Endothelial cell of umbilical vein (primary cell): ENCODE data around the gene LRP6. TPM values are rescaled to one million over a fixed set of nuclear protein-coding genes. Genes with fewer than 3 reads are reported as not detected.

Experiments used
- BruUV-seq: library from RNA; stranded (reverse); fragments of 400-500 nt; replicated peaks from 2 replicates; lab custom pipeline; 2021; lab: Mats Ljungman, UMichigan
- CTCF ChIA-PET: fragments of 300-600, 350-600 bp; sonication (Branson Sonifier 250); formaldehyde crosslinking; loops from one replicate; lab custom pipeline; 2021; ENCODE audit warnings: antibody characterized with exemption, inconsistent platforms; lab: Charles Lee
- POLR2A ChIA-PET: fragments of 300-600, 350-600 bp; sonication (Branson Sonifier 250); formaldehyde crosslinking; loops from one replicate; lab custom pipeline; 2021; ENCODE audit warnings: antibody characterized with exemption, inconsistent platforms; lab: Charles Lee
- DNase-seq: peaks from one replicate; pipeline ENCODE4 v3.0.0-alpha.2; 2011; ENCODE audit warnings: low read depth, low spot score
- FAIRE-seq: peaks from 2 replicates; lab custom pipeline; 2011; peaks lifted over from hg19 to GRCh38; lab: Jason Lieb, UNC
- H2AFZ ChIP-seq: 2 replicates; pipeline ENCODE4 v1.6.0; 2012; ENCODE audit warnings: low read depth, low read length, control low read depth, inconsistent platforms
- H3K27ac ChIP-seq: 2 replicates; pipeline ENCODE4 v1.5.1; 2011; ENCODE audit warnings: low read depth, mild to moderate bottlenecking, control low read depth, low read length, moderate library complexity; ENCODE audit not compliant: insufficient read depth
- H3K27me3 ChIP-seq, 2 experiments: 2 replicates each; pipeline versions ENCODE4 v1.6.0 to v1.6.1; 2011; ENCODE audit warnings: low read length in 2 of 2, mixed read lengths in 1 of 2; ENCODE audit not compliant: control insufficient read depth in 2 of 2, insufficient read depth in 2 of 2
- H3K36me3 ChIP-seq, 2 experiments: 2 replicates in 1 of 2; 3 replicates in 1 of 2; pipeline ENCODE4 v1.5.1; 2011; ENCODE audit warnings: low read length in 2 of 2, mild to moderate bottlenecking in 1 of 2, moderate library complexity in 1 of 2; ENCODE audit not compliant: control insufficient read depth in 2 of 2, insufficient read depth in 2 of 2; ENCODE audit errors: extremely low read depth in 1 of 2
- H3K4me1 ChIP-seq: 3 replicates; pipeline ENCODE4 v1.5.1; 2011; ENCODE audit warnings: mild to moderate bottlenecking, low read length; ENCODE audit not compliant: control insufficient read depth, insufficient read depth; ENCODE audit errors: extremely low read depth
- H3K4me2 ChIP-seq: 2 replicates; pipeline ENCODE4 v1.6.1; 2011; ENCODE audit warnings: low read length, control low read depth, mixed read lengths; ENCODE audit not compliant: insufficient read depth
- H3K4me3 ChIP-seq, 3 experiments: fragments of 200-600 bp in 1 of 3; sonication (generic), shearing (Covaris generic) in 1 of 3; replicated peaks in 1 of 3; 2 replicates each; pipeline ENCODE4 v1.5.1; 2011 to 2016; ENCODE audit warnings: control low read depth in 3 of 3, low read length in 3 of 3, mild to moderate bottlenecking in 2 of 3, inconsistent platforms in 1 of 3, low read depth in 1 of 3, moderate library complexity in 1 of 3; ENCODE audit not compliant: insufficient read depth in 1 of 3
- H3K79me2 ChIP-seq: 2 replicates; pipeline ENCODE4 v1.6.0; 2012; ENCODE audit warnings: low read length, inconsistent platforms; ENCODE audit not compliant: control insufficient read depth, insufficient read depth
- H3K9ac ChIP-seq: replicated peaks from 2 replicates; pipeline ENCODE3; 2011; ENCODE audit warnings: low read length, control low read depth; ENCODE audit not compliant: insufficient read depth; ENCODE audit errors: extremely low read depth
- H3K9me1 ChIP-seq: replicated peaks from 3 replicates; pipeline ENCODE4 v1.6.0; 2011; ENCODE audit warnings: mild to moderate bottlenecking, low read length; ENCODE audit not compliant: control insufficient read depth, insufficient read depth; ENCODE audit errors: extremely low read depth
- H3K9me3 ChIP-seq: replicated peaks from 2 replicates; pipeline ENCODE4 v1.5.1; 2012; ENCODE audit warnings: low read length, inconsistent platforms; ENCODE audit not compliant: control insufficient read depth, insufficient read depth
- H4K20me1 ChIP-seq: replicated peaks from 2 replicates; pipeline ENCODE3; 2011; ENCODE audit warnings: mild to moderate bottlenecking, low read length; ENCODE audit not compliant: control insufficient read depth, insufficient read depth; ENCODE audit errors: extremely low read depth
- EZH2 ChIP-seq: IDR thresholded peaks from 2 replicates; pipeline ENCODE4 v1.6.1; 2012; ENCODE audit warnings: borderline replicate concordance, low read depth, mild to moderate bottlenecking, moderate library complexity, low read length, inconsistent platforms; ENCODE audit not compliant: severe bottlenecking
- FOS ChIP-seq: IDR thresholded peaks from 2 replicates; pipeline ENCODE4 v1.6.1; 2011; ENCODE audit warnings: mild to moderate bottlenecking, low read length, moderate library complexity, borderline replicate concordance; ENCODE audit not compliant: insufficient read depth
- GATA2 ChIP-seq: IDR thresholded peaks from 2 replicates; pipeline ENCODE4 v1.7.0; 2011; ENCODE audit warnings: low read depth, mild to moderate bottlenecking, moderate library complexity, mixed read lengths, low read length; ENCODE audit not compliant: insufficient read length, insufficient read depth
- JUN ChIP-seq: IDR thresholded peaks from 2 replicates; pipeline ENCODE4 v1.6.1; 2011; ENCODE audit warnings: borderline replicate concordance, low read depth; ENCODE audit not compliant: insufficient read length, insufficient read depth
- MYC ChIP-seq: IDR thresholded peaks from one replicate; pipeline ENCODE4 v1.6.1; 2011; ENCODE audit warnings: mild to moderate bottlenecking, low read depth, low read length
- POLR2A ChIP-seq: IDR thresholded peaks from 2 replicates; pipeline ENCODE4 v1.6.1; 2012; ENCODE audit warnings: low read depth, mild to moderate bottlenecking, control low read depth, low read length
- POLR2AphosphoS5 ChIP-seq: IDR thresholded peaks from 2 replicates; pipeline ENCODE4 v1.6.1; 2012; ENCODE audit warnings: low read depth, mild to moderate bottlenecking, control low read depth, low read length, moderate library complexity; ENCODE audit not compliant: insufficient read depth
- dilution Hi-C: fragments of 300-500 bp; cut with MboI; formaldehyde crosslinking; loops from one replicate; pipeline ENCODE4 v1.15.0; 2019; ENCODE audit warnings: low sequenced_read_pairs; ENCODE audit not compliant: extremely low pct_ligation_motif_present
- intact Hi-C: fragments of 100-400 bp; cut with micrococcal nuclease; formaldehyde crosslinking; loops from one replicate; pipeline ENCODE4 v1.10.0; 2022
- polyA plus RNA-seq, 4 experiments: library from polyadenylated mRNA; depleted of rRNA in 3 of 4; stranded (reverse) in 3 of 4; unstranded in 1 of 4; fragments of >200 nt; gene quantifications; 2 replicates each; pipeline versions ENCODE4 v1.2.1 to v1.2.3, GENCODE V29; 2011 to 2012; ENCODE audit warnings: missing spikeins in 1 of 4
- total RNA-seq: library from RNA; stranded (reverse); gene quantifications from 2 replicates; pipeline ENCODE4 v1.2.3, GENCODE V29; 2021
- TF ChIP-seq, protein P1 (sequence below): IDR thresholded peaks from 2 replicates; pipeline ENCODE4 v1.6.1; 2011; ENCODE audit not compliant: insufficient read depth, insufficient read length
- TF ChIP-seq, protein P2 (sequence below), 2 donors: IDR thresholded peaks; 1 replicate in 1 of 2; 2 replicates in 1 of 2; pipeline ENCODE4 v1.5.1; 2011; ENCODE audit warnings: low read length in 2 of 2, mild to moderate bottlenecking in 2 of 2, moderate library complexity in 2 of 2, control low read depth in 1 of 2, inconsistent platforms in 1 of 2, low read depth in 1 of 2; ENCODE audit not compliant: insufficient read depth in 1 of 2; ENCODE audit errors: extremely low read depth in 1 of 2

The LRP6 gene
- total and polyA plus RNA-seq, 2 donors (not counting 3 experiments of a cell fraction or from before 2014, with no cell fraction given) = 28.5 to 41.7 TPM

DNA sequence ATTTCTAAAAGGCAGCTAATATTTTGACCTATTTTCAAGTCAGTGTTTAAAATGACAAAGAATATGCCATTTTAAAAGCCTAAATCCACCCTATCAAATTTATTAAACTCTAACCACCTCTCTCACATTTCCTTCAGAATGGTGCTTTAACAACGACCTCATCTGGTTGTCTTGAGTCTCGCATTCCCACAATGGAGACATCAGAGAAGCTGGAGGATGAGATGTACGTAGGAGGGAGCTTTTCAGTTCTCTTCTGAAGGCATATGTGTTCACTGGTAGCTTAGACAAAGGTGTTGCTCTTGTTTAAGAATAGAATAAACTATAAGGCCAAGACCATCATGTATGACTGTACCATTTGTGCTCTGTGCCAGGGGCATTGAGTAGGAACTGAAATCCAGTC lies 113.2 kb downstream of the LRP6 start:
- no TSS peak for BruUV-seq
- no peak overlapping the region for H3K4me2 ChIP-seq
- H3K4me3 ChIP-seq = no peak overlapping the region
- H3K9me3 ChIP-seq = no peaks in the 10 kb centered on the region
- peaks cover 1 to 9% of the 10 kb centered on the region in 2 experiments for H3K36me3 ChIP-seq
- H4K20me1 ChIP-seq = no peaks in the 10 kb centered on the region
- no peaks in the 10 kb centered on the region for H3K4me1 ChIP-seq
- ChIA-PET POLR2A (interaction anchor here (0.6 kb wide), 1 partner anchor 95 kb away, joined by 3 read pairs; no protein-coding TSS in a partner anchor), CTCF (interaction anchor here (0.5 kb wide), 1 partner anchor 154 kb away, joined by 3 read pairs; no protein-coding TSS in a partner anchor)
- no peak overlapping the region for H3K9ac ChIP-seq
- intact Hi-C loops = no loop called here
- TF ChIP-seq GATA2 = no peak
- TF ChIP-seq, protein P1, sequence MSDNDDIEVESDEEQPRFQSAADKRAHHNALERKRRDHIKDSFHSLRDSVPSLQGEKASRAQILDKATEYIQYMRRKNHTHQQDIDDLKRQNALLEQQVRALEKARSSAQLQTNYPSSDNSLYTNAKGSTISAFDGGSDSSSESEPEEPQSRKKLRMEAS = no peak
- TF ChIP-seq MYC = no peak
- TF ChIP-seq EZH2 = no peak
- no peak for TF ChIP-seq FOS
- no peak for TF ChIP-seq POLR2A
- TF ChIP-seq, protein P2, sequence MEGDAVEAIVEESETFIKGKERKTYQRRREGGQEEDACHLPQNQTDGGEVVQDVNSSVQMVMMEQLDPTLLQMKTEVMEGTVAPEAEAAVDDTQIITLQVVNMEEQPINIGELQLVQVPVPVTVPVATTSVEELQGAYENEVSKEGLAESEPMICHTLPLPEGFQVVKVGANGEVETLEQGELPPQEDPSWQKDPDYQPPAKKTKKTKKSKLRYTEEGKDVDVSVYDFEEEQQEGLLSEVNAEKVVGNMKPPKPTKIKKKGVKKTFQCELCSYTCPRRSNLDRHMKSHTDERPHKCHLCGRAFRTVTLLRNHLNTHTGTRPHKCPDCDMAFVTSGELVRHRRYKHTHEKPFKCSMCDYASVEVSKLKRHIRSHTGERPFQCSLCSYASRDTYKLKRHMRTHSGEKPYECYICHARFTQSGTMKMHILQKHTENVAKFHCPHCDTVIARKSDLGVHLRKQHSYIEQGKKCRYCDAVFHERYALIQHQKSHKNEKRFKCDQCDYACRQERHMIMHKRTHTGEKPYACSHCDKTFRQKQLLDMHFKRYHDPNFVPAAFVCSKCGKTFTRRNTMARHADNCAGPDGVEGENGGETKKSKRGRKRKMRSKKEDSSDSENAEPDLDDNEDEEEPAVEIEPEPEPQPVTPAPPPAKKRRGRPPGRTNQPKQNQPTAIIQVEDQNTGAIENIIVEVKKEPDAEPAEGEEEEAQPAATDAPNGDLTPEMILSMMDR (IDR thresholded peaks at IDR 0.05; ENCODE audit: extremely low read depth in 1 of 2, insufficient read depth in 1 of 2, low read depth in 1 of 2, low read length in 2 of 2) = no peak
- TF ChIP-seq POLR2AphosphoS5 = no peak
- no peak for TF ChIP-seq JUN
- dilution Hi-C loops = no loop called here
- FAIRE-seq (no peak), DNase-seq (no peak)
- no peaks in the 10 kb centered on the region for H3K9me1 ChIP-seq
- H3K27ac ChIP-seq = no peak overlapping the region
- no peak overlapping the region for H2AFZ ChIP-seq
- H3K79me2 ChIP-seq = no peaks in the 10 kb centered on the region
- no peaks in the 10 kb centered on the region for H3K27me3 ChIP-seq
